NK-92 (cell line): ENCODE results near the gene BCL7B.
"Not testable (repeated sequence)": the region's sequence is repeated elsewhere in the genome, so short reads cannot be mapped to it uniquely, and the experiment has no call there.

Experiments used
- DNase-seq: peaks from one replicate; lab custom pipeline; 2025; ENCODE audit not compliant: unreplicated experiment; lab: John Stamatoyannopoulos, UW

The BCL7B gene

DNA sequence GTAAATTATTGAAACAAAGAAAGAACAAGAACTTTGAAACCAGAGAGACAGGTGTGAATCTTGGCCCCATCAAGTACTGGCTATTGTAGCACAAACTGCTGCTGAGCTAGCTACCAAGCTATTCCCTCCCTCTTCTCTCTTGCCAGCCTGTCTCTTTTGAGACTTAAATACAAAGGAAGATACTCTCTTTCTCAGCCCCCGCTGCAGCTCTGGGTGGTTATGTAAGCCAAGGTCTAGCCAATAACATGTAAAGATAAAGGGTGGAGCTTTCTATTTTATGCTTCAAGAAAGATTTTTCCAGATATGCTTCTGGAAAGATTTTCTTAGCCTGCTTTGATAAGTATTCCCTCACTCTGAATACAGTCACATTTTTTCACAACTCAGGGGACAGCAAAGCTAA lies 52.6 kb downstream of the BCL7B start:
- DNase-seq, result no peak

DNA sequence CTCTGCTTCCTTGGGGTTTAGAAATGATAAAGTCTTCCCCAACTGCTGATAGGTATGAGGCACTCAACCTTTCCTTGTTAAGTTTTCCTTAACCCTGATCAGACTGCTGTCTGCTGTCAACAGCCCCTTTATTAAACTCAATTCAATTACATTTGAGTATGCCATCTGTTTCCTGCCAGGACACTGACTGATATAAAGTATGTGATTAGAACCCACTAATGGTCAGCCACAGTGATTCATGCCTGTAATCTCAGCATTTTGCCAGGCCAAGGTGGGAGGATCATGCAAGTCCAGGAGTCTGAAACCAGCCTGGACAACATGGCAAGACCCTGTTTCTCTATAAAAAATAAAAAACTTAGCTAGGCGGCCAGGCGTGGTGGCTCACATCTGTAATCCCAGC lies 53.5 kb downstream of the BCL7B start:
- no peak for DNase-seq

DNA sequence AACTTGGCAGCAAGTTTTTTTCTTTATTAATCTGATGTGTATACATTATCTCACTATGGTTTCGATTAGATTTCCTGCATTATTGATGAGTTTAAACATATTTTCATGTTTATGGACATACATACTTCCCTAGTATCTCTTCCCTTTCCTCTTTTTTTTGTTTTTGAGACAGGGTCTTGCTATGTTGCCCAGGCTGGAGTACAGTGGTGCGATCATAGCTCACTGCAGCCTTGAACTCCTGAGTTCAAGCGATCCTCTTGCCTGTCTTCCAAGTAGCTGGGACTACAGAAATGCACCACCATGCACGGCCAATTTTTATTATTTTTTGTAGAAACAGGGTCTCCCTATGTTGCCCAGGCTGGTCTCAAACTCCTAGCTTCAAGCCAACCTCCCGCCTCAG lies 54.3 kb downstream of the BCL7B start:
- DNase-seq, result no peak

DNA sequence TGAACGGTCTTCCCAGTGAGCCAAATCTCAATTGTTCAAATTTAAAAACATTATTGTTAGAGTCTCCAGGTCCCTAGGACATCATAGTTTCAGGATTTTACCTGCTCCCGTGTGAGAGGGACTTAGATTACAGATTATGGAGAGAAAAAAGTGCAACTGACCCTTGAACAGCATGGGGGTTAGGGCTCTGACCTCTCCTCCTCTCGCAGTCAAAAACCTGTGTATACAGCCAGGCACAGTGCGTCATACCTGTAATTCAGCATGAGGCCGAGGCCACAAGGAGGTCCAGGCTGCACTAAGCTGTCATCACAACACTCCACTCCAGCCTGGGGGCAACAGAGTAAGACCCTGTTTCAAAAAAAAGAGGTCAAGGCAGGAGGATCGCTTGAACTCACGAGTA lies 60.9 kb downstream of the BCL7B start:
- DNase-seq, result no peak

DNA sequence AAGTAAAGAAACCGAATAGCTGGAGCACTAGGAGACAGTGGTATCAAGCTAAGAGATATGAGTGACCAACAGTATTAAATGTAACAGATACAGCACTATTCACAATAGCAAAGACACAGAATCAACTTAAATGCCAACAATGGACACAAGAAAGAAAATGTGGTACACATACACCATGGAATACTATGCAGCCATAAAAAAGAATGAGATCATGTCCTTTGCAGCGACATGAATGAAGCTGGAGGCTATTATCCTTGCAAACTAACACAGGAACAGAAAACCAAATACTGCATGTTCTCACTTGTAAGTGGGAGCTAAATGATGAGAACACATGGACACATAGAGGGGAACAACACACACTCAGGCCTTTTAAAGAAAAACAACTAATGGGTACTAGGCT lies 62.0 kb downstream of the BCL7B start:
- DNase-seq, result not testable (repeated sequence)

DNA sequence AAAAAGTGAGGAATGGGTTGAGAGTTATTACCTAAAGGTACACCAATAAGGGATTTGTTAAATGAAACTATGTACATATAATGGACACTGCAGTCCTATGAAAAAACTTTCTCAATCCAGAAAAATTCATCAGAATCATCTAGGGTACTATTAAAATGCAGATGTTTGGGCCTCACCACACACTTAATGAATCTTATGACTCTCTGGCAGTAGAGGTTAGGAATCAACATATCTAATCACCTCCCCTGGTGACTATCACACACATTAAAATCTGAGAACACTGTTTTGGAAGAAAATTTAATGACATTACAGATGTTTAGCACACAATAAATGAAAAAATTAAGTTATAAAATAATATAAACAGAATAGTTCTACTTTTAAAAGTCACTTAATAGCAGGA lies 67.5 kb downstream of the BCL7B start:
- no peak for DNase-seq

DNA sequence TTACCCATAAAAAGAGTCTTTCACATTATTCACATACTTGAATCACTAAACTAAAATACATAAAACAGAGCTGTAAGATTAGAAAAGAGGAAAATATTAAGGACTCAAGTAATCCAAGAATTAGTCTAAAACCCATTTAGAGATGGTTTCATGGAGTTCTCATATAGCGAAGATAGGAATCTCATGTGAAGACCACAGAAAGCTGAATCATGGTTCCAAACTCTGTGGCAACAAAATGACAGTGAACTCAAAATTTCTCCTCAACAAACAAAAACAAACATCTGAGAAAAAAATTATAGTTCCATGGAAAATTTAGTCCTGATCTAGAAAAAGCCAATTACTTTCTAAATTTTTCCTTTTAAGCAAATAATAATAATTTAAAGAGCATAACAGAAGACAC lies 70.0 kb downstream of the BCL7B start:
- no peak for DNase-seq
